Right lobe of liver (tissue), 6 donors: Measurements from ENCODE around the gene FBXW5. TPM values are rescaled to one million over a fixed set of nuclear protein-coding genes. Genes with fewer than 3 reads are reported as not detected.

Experiments
- ATAC-seq, 4 donors: fragments of 200-7000 bp; cut with Tn5 transposase; one replicate each; pipeline ENCODE4 v1.9.1; 2020; ENCODE audit warnings: mild to moderate bottlenecking in 4 of 4, moderate library complexity in 4 of 4
- DNase-seq, 3 donors: peaks; one replicate each; pipeline ENCODE4 v3.0.0-alpha.2; 2020
- H3K27ac ChIP-seq, 3 donors: fragments of 200-600 bp; one replicate each; pipeline ENCODE4 v1.8.0; 2022
- H3K27me3 ChIP-seq, 2 donors: fragments of 200-600 bp; one replicate each; pipeline ENCODE4 v1.8.0; 2022
- H3K36me3 ChIP-seq, 4 donors: fragments of 200-600 bp; sonication (generic) in 1 of 4; one replicate each; pipeline versions ENCODE4 v1.5.1 to v1.8.0; 2017 to 2022; ENCODE audit warnings: control low read depth in 1 of 4
- H3K4me1 ChIP-seq, 4 donors: fragments of 200-600 bp; sonication (generic) in 1 of 4; one replicate each; pipeline versions ENCODE4 v1.5.1 to v1.8.0; 2017 to 2022; ENCODE audit warnings: control low read depth in 1 of 4
- H3K4me3 ChIP-seq, 3 donors: fragments of 200-600 bp; one replicate each; pipeline ENCODE4 v1.8.0; 2022
- H3K9me3 ChIP-seq, 4 donors: fragments of 200-600 bp; sonication (generic) in 1 of 4; one replicate each; pipeline versions ENCODE4 v1.5.1 to v1.8.0; 2017 to 2022; ENCODE audit warnings: control low read depth in 1 of 4
- CTCF ChIP-seq, 4 donors: fragments of 200-600 bp in 3 of 4; fragments of 450-650 bp in 1 of 4; IDR thresholded peaks; one replicate each; pipeline versions ENCODE4 v1.5.1 to v1.8.0; 2016 to 2022; ENCODE audit warnings: antibody characterized with exemption in 4 of 4, mild to moderate bottlenecking in 2 of 4
- POLR2A ChIP-seq: fragments of 450-650 bp; IDR thresholded peaks from one replicate; pipeline ENCODE4 v1.6.1; 2017; ENCODE audit warnings: antibody characterized with exemption, mild to moderate bottlenecking
- WGBS: methylation state at CpG from one replicate; pipeline ENCODE4 v1.1.6; 2018; ENCODE audit warnings: low coverage, low lambda C conversion rate; ENCODE audit not compliant: insufficient coverage; ENCODE audit errors: missing lambda C conversion rate; 5-methylcytosine and 5-hydroxymethylcytosine counted together
- intact Hi-C, 2 donors: fragments of 100-400 bp; cut with DNase I; formaldehyde crosslinking; loops; one replicate each; pipeline versions ENCODE4 v1.11.2 to v1.14.1; 2022
- total RNA-seq, 6 experiments: library from RNA; depleted of rRNA in 2 of 6; stranded (reverse); fragments of >200 nt in 2 of 6; fragmentation: NEBNext Ultra II Directional in 3 of 6; extraction: Animal tissue kit (Norgen Biotek cat#: 25700) in 3 of 6; gene quantifications; one replicate each; pipeline versions ENCODE4 v1.1.0 to v1.2.4, GENCODE V29; 2016 to 2023
- donor health status: DM: no; HTN: yes; CAD: no.
- donor health status: DM: no; HTN: no; CAD: no.
- donor health status: DM: no; HTN: no; CAD: no.
- donor health status: DM: no; HTN: yes; CAD: no.
- donor health status: DM: no; HTN: yes; CAD: no.

Gene FBXW5
- total RNA-seq, 6 experiments from 2014 or later = 84.0 to 290 (median 97.4) TPM

DNA sequence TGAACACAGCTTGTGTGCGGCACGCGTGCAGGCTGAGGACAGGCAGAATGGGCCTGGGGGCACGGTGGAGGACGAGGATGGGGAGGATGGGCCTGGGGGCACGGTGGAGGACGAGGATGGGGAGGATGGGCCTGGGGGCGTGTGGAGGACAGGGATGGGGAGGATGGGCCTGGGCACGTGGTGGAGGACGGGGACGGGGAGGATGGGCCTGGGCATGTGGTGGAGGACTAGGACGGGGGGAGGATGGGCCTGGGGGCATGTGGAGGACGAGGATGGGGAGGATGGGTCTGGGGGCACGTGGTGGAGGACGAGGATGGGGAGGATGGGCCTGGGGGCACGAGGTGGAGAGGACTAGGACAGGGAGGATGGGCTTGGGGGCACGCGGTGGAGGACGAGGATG, 22.0 kb downstream of the FBXW5 start:
- Histone ChIP-seq H3K36me3 (peaks cover 0 to 33% (median 10%) of the 10 kb centered on the region in 4 donors), H3K4me1 (no peaks in the 10 kb centered on the region), H3K9me3 (no peaks in the 10 kb centered on the region), H3K27me3 (no peaks in the 10 kb centered on the region), H3K4me3 (no peak overlapping the region), H3K27ac (no peak overlapping the region)
- ATAC-seq = no peak
- intact Hi-C loops = no loop called here
- 94% methylated on average over 18 of the region's 19 CpGs for WGBS
- no peak for DNase-seq
- TF ChIP-seq POLR2A = no peak
- TF ChIP-seq CTCF (IDR thresholded peaks at IDR 0.05) = no peak

DNA sequence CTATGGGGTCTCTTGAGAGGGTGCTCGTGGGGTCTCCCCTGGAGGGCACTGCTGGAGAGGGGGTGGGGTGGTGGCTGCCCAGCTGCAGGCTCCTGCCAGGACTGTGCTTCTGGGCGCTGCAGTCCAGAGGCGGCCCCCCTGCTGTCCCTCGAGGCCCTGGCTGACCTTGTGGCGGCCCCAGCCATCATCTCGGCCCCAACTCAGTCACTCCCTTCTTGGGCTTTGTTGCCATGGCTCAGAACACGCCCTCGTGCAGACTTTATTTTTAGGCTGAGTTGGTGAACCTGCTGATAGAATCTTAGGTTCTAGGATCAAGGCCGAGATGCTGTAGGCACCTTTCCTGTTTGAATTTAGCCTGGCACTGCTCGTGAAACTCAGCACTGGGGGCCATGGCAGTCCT, 22.8 kb downstream of the FBXW5 start:
- Histone ChIP-seq H3K4me3 (no peak overlapping the region), H3K27me3 (no peaks in the 10 kb centered on the region), H3K36me3 (peaks cover 0 to 41% (median 10%) of the 10 kb centered on the region in 4 donors), H3K9me3 (no peaks in the 10 kb centered on the region), H3K27ac (no peak overlapping the region), H3K4me1 (no peaks in the 10 kb centered on the region)
- ATAC-seq (no peak), DNase-seq (no peak)
- intact Hi-C loops = no loop called here
- no peak for TF ChIP-seq POLR2A
- no peak for TF ChIP-seq CTCF (IDR thresholded peaks at IDR 0.05)
- 89% methylated on average over 4 of the region's 10 CpGs for WGBS

DNA sequence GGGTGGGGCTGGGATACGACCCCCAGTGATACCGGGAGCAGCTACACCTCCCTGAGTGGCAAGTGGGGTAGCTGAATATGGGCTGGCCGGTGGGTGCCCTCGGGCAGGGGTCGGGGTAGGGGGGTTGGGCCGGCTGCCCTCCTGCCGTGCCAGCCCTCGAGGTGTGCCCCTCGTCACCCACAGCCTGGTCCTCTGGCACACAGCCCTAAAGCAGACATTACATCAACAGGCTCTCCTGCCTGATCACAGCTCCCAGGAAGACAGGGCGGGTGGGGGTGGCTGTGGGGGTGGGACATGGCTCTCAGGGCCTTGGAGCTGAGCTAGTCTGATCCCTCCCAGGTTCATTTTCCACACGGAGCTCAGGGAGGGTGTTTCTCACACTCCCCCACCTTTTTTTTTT, 23.2 kb downstream of the FBXW5 start:
- ATAC-seq (no peak), DNase-seq (no peak)
- 100% methylated on average over 1 of the region's 11 CpGs for WGBS
- H3K36me3 ChIP-seq = peaks cover 0 to 45% (median 10%) of the 10 kb centered on the region in 4 donors
- TF ChIP-seq POLR2A (no peak), CTCF (IDR thresholded peaks at IDR 0.05) (no peak)
- H3K4me3 ChIP-seq = no peak overlapping the region
- no peaks in the 10 kb centered on the region for H3K4me1 ChIP-seq
- intact Hi-C loops = no loop called here
- H3K27ac ChIP-seq = no peak overlapping the region
- no peaks in the 10 kb centered on the region for H3K27me3 ChIP-seq
- no peaks in the 10 kb centered on the region for H3K9me3 ChIP-seq

DNA sequence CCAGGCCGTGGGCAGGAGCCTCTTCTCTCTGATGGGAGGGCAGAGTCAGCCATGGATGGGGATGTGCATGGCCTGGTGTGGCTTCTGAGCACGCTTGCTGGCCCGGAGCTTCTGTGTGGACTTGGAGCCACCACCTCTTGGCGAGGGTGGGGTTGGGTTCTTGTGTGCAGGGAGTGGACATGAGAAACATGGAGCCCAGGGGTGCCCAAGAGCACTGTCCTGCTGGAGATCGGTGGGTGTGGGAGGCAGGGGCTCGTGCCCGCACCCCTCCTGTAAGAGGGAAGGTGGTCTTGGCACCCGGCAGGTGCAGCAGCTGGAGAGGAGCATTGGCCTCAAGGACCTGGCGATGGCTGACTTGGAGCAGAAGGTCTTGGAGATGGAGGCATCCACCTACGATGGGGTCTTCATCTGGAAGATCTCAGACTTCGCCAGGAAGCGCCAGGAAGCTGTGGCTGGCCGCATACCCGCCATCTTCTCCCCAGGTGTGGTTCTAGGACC, 23.8 kb downstream of the FBXW5 start:
- H3K9me3 ChIP-seq = no peaks in the 10 kb centered on the region
- DNase-seq (no peak), ATAC-seq (no peak)
- no CpG with 5 or more reads among the region's 14 CpGs for WGBS
- intact Hi-C loops = no loop called here
- H3K4me1 ChIP-seq = no peaks in the 10 kb centered on the region
- peaks cover 0 to 42% (median 10%) of the 10 kb centered on the region in 4 donors for H3K36me3 ChIP-seq
- no peaks in the 10 kb centered on the region for H3K27me3 ChIP-seq
- H3K4me3 ChIP-seq = no peak overlapping the region
- H3K27ac ChIP-seq = no peak overlapping the region
- TF ChIP-seq CTCF (IDR thresholded peaks at IDR 0.05) (no peak), POLR2A (no peak)

GRCh38 chr9:136920069-136920468, 24.5 kb downstream of the FBXW5 start:
- no peaks in the 10 kb centered on the region for H3K4me1 ChIP-seq
- no peak overlapping the region for H3K4me3 ChIP-seq
- ATAC-seq (no peak), DNase-seq (no peak)
- H3K27ac ChIP-seq = no peak overlapping the region
- WGBS = 99% methylated on average over 13 of the region's 15 CpGs
- no peaks in the 10 kb centered on the region for H3K9me3 ChIP-seq
- H3K36me3 ChIP-seq = peaks cover 0 to 41% (median 11%) of the 10 kb centered on the region in 4 donors
- intact Hi-C loops = no loop called here
- TF ChIP-seq POLR2A (no peak), CTCF (IDR thresholded peaks at IDR 0.05) (no peak)
- H3K27me3 ChIP-seq = no peaks in the 10 kb centered on the region
